Transverse colon (tissue), 4 donors: ENCODE data around the gene ERMARD. TPM values are rescaled to one million over a fixed set of nuclear protein-coding genes. Genes with fewer than 3 reads are reported as not detected.

Source experiments
- DNase-seq: peaks from one replicate; pipeline ENCODE4 v3.0.0-alpha.2; 2019
- H3K27ac ChIP-seq, 4 donors: fragments of 200-600 bp; sonication (generic); 2 replicates each; pipeline ENCODE4 v1.5.1; 2016 to 2018; ENCODE audit warnings: inconsistent platforms in 4 of 4
- H3K27me3 ChIP-seq: fragments of 200-600 bp; sonication (generic); 2 replicates; pipeline ENCODE4 v1.5.1; 2017; ENCODE audit warnings: inconsistent platforms
- H3K36me3 ChIP-seq, 4 donors: fragments of 200-600 bp; sonication (generic); 2 replicates each; pipeline ENCODE4 v1.5.1; 2017 to 2019; ENCODE audit warnings: inconsistent platforms in 4 of 4
- H3K4me1 ChIP-seq, 4 donors: fragments of 200-600 bp; sonication (generic); 2 replicates each; pipeline ENCODE4 v1.5.1; 2017 to 2020; ENCODE audit warnings: inconsistent platforms in 4 of 4
- H3K4me3 ChIP-seq, 4 donors: fragments of 200-600 bp; sonication (generic); 1 replicate in 1 of 4; 2 replicates in 3 of 4; pipeline versions ENCODE4 v1.5.1 to v1.6.1; 2017 to 2019; ENCODE audit warnings: inconsistent platforms in 4 of 4
- H3K9me3 ChIP-seq, 2 donors: fragments of 200-600 bp; sonication (generic); 2 replicates each; pipeline ENCODE4 v1.5.1; 2017 to 2019; ENCODE audit warnings: inconsistent platforms in 2 of 2
- CTCF ChIP-seq, 5 experiments: fragments of 200-600 bp in 3 of 5; fragments of 450-650 bp in 2 of 5; sonication (generic) in 3 of 5; IDR thresholded peaks; 1 replicate in 2 of 5; 2 replicates in 3 of 5; pipeline ENCODE4 v1.5.1; 2016 to 2017; ENCODE audit warnings: antibody characterized with exemption in 5 of 5, inconsistent platforms in 3 of 5, mild to moderate bottlenecking in 2 of 5, moderate library complexity in 1 of 5
- EP300 ChIP-seq: sonication (generic); formaldehyde crosslinking; IDR thresholded peaks from one replicate; pipeline ENCODE4 v1.6.1; 2017; ENCODE audit warnings: antibody characterized with exemption, low read depth
- POLR2A ChIP-seq: fragments of 450-650 bp; IDR thresholded peaks from one replicate; pipeline ENCODE4 v1.6.1; 2016; ENCODE audit warnings: antibody characterized with exemption, mild to moderate bottlenecking, moderate library complexity
- POLR2AphosphoS5 ChIP-seq, 3 donors: sonication (generic); formaldehyde crosslinking; IDR thresholded peaks; one replicate each; pipeline ENCODE4 v1.6.1; 2016; ENCODE audit warnings: antibody characterized with exemption in 3 of 3
- WGBS, 2 donors: methylation state at CpG; one replicate each; pipeline ENCODE4 v1.1.5; 2018; ENCODE audit warnings: low coverage in 1 of 2; 5-methylcytosine and 5-hydroxymethylcytosine counted together
- in situ Hi-C, 4 donors: fragments of 200-750 bp; cut with MboI; loops; one replicate each; pipeline versions ENCODE4 v1.15.0 to v1.15.1; 2017; ENCODE audit warnings: low sequenced_read_pairs in 3 of 4, low pct_ligation_motif_present in 1 of 4, low pct_unique_long_range_greater_than_20kb in 1 of 4
- intact Hi-C: fragments of 100-400 bp; cut with DNase I; formaldehyde crosslinking; loops from one replicate; pipeline ENCODE4 v1.15.1; 2023; ENCODE audit warnings: low total_unique reads
- total RNA-seq, 4 donors: library from RNA; depleted of rRNA; stranded (reverse); fragments of >200 nt; gene quantifications; one replicate each; pipeline ENCODE4 v1.1.0, GENCODE V29; 2016

Gene ERMARD
- total RNA-seq, 4 donors from 2014 or later = 15.7 to 29.5 (median 20.8) TPM

GRCh38 chr6:169782966-169783365, 31.5 kb downstream of the ERMARD start:
- no peak for TF ChIP-seq POLR2AphosphoS5 (IDR thresholded peaks at IDR 0.05)
- TF ChIP-seq EP300 = no peak
- TF ChIP-seq POLR2A = no peak
- no peak for TF ChIP-seq CTCF (IDR thresholded peaks at IDR 0.05)
- H3K4me1 ChIP-seq = no peaks in the 10 kb centered on the region
- 80 to 97% methylated on average over 1 to 8 of the region's 8 CpGs for WGBS, 2 donors
- intact Hi-C loops = no loop called here
- DNase-seq = no peak
- H3K27me3 ChIP-seq = no peaks in the 10 kb centered on the region
- no peak overlapping the region for H3K27ac ChIP-seq
- in situ Hi-C loops = no loop called here
- no peaks in the 10 kb centered on the region for H3K9me3 ChIP-seq
- H3K4me3 ChIP-seq = no peak overlapping the region
- peaks cover 0 to 8% (median 0%) of the 10 kb centered on the region in 4 donors for H3K36me3 ChIP-seq

- no peak for TF ChIP-seq POLR2A
- no peak for TF ChIP-seq POLR2AphosphoS5 (IDR thresholded peaks at IDR 0.05)
- no peak for TF ChIP-seq CTCF (IDR thresholded peaks at IDR 0.05)
- TF ChIP-seq EP300 = no peak
- no peak for DNase-seq
- WGBS, 2 donors = 74 to 90% methylated on average over 2 to 9 of the region's 9 CpGs
- intact Hi-C loops = no loop called here
- in situ Hi-C loops = no loop called here
- H3K27me3 ChIP-seq = no peaks in the 10 kb centered on the region
- H3K9me3 ChIP-seq = no peaks in the 10 kb centered on the region
- peaks cover 0 to 8% (median 0%) of the 10 kb centered on the region in 4 donors for H3K36me3 ChIP-seq
- no peak overlapping the region for H3K27ac ChIP-seq
- no peak overlapping the region for H3K4me3 ChIP-seq
- no peaks in the 10 kb centered on the region for H3K4me1 ChIP-seq
Observed at GRCh38 chr6:169783401-169783800, 32.0 kb downstream of the ERMARD start.

- intact Hi-C loops (no loop called here), in situ Hi-C loops (no loop called here)
- no peak for TF ChIP-seq POLR2AphosphoS5 (IDR thresholded peaks at IDR 0.05)
- TF ChIP-seq EP300 = no peak
- no peak for TF ChIP-seq POLR2A
- TF ChIP-seq CTCF (IDR thresholded peaks at IDR 0.05) = no peak
- Histone ChIP-seq H3K9me3 (no peaks in the 10 kb centered on the region), H3K4me3 (no peak overlapping the region), H3K27me3 (no peaks in the 10 kb centered on the region), H3K27ac (no peak overlapping the region), H3K4me1 (no peaks in the 10 kb centered on the region), H3K36me3 (peaks cover 0 to 8% (median 0%) of the 10 kb centered on the region in 4 donors)
- WGBS, 2 donors = 91 to 94% methylated on average over 3 to 23 of the region's 23 CpGs
- no peak for DNase-seq
Observed at GRCh38 chr6:169783971-169784820, 32.8 kb downstream of the ERMARD start.

GRCh38 chr6:169784821-169785340, 33.5 kb downstream of the ERMARD start:
- no peak overlapping the region for H3K4me3 ChIP-seq
- no peaks in the 10 kb centered on the region for H3K27me3 ChIP-seq
- H3K9me3 ChIP-seq = no peaks in the 10 kb centered on the region
- H3K36me3 ChIP-seq = peaks cover 0 to 8% (median 0%) of the 10 kb centered on the region in 4 donors
- H3K4me1 ChIP-seq = peaks cover 0 to 5% (median 4%) of the 10 kb centered on the region in 4 donors
- 60 to 89% methylated on average over 1 to 12 of the region's 12 CpGs for WGBS, 2 donors
- no peak for DNase-seq
- no peak overlapping the region for H3K27ac ChIP-seq
- intact Hi-C loops (no loop called here), in situ Hi-C loops (no loop called here)
- TF ChIP-seq POLR2AphosphoS5 (IDR thresholded peaks at IDR 0.05) (no peak), CTCF (IDR thresholded peaks at IDR 0.05) (no peak), EP300 (no peak), POLR2A (no peak)
